ENCODE measurements around the gene CPPED1.

GRCh38 chr16:12802661-12803060, 1.0 kb downstream of the CPPED1 start:
- no peak for TF ChIP-seq CTCF (IDR thresholded peaks at IDR 0.05 in 2 of 3, conservative IDR thresholded peaks at IDR 0.05 in 1 of 3; ENCODE audit: control insufficient read depth in 2 of 3, extremely low read depth in 1 of 3, insufficient read depth in 1 of 3, low read depth in 3 of 3, low read length in 3 of 3)
- TF ChIP-seq SIN3A (IDR thresholded peaks at IDR 0.05; ENCODE audit: low read depth, low read length), result no peak
- TF ChIP-seq NKRF (conservative IDR thresholded peaks at IDR 0.05), result no peak
